Esophagus muscularis mucosa (tissue), 4 donors: ENCODE measurements around the gene NWD2.

ENCODE experiments used
- EP300 ChIP-seq: sonication (generic); formaldehyde crosslinking; IDR thresholded peaks from one replicate; pipeline ENCODE4 v1.6.1; 2017; ENCODE audit warnings: antibody characterized with exemption
- POLR2A ChIP-seq: fragments of 450-650 bp; IDR thresholded peaks from one replicate; pipeline ENCODE4 v1.6.1; 2017; ENCODE audit warnings: antibody characterized with exemption, moderate library complexity, mild to moderate bottlenecking, low read depth
- TF ChIP-seq, protein P1 (sequence below), 3 experiments: fragments of 200-600 bp in 2 of 3; fragments of 450-650 bp in 1 of 3; sonication (generic) in 2 of 3; IDR thresholded peaks; one replicate each; pipeline ENCODE4 v1.5.1; 2017 to 2019; ENCODE audit warnings: antibody characterized with exemption in 3 of 3, mild to moderate bottlenecking in 2 of 3, moderate library complexity in 1 of 3

DNA sequence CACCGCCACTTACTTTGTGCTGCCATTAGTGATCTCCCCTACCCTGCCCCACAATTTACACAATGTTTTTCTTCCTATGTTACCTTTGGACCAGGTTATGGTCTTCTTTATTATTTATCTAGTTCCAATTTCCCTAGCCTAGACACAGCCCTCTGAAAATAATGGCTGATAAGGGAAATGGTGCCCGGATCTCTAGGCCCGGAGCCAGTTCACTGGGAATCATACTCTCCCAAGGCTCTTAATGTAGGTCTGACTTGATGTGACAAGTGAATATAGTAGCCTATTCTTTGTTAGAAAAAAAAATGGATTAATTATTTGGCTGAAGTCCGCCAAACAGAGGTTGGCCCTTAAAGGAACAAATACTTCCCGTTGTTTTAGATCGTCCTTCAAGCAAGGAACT lies 233.6 kb downstream of the NWD2 start:
- TF ChIP-seq, protein P1, sequence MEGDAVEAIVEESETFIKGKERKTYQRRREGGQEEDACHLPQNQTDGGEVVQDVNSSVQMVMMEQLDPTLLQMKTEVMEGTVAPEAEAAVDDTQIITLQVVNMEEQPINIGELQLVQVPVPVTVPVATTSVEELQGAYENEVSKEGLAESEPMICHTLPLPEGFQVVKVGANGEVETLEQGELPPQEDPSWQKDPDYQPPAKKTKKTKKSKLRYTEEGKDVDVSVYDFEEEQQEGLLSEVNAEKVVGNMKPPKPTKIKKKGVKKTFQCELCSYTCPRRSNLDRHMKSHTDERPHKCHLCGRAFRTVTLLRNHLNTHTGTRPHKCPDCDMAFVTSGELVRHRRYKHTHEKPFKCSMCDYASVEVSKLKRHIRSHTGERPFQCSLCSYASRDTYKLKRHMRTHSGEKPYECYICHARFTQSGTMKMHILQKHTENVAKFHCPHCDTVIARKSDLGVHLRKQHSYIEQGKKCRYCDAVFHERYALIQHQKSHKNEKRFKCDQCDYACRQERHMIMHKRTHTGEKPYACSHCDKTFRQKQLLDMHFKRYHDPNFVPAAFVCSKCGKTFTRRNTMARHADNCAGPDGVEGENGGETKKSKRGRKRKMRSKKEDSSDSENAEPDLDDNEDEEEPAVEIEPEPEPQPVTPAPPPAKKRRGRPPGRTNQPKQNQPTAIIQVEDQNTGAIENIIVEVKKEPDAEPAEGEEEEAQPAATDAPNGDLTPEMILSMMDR (IDR thresholded peaks at IDR 0.05), result no peak
- no peak for TF ChIP-seq POLR2A
- no peak for TF ChIP-seq EP300
